GM12801 (cell line): ENCODE data around the gene LRCH4.

ENCODE experiments used
- CTCF ChIP-seq: IDR thresholded peaks from one replicate; pipeline ENCODE4 v1.5.1; 2011; ENCODE audit warnings: control low read depth; ENCODE audit not compliant: insufficient read length; ENCODE audit errors: extremely low read depth

The LRCH4 gene

DNA sequence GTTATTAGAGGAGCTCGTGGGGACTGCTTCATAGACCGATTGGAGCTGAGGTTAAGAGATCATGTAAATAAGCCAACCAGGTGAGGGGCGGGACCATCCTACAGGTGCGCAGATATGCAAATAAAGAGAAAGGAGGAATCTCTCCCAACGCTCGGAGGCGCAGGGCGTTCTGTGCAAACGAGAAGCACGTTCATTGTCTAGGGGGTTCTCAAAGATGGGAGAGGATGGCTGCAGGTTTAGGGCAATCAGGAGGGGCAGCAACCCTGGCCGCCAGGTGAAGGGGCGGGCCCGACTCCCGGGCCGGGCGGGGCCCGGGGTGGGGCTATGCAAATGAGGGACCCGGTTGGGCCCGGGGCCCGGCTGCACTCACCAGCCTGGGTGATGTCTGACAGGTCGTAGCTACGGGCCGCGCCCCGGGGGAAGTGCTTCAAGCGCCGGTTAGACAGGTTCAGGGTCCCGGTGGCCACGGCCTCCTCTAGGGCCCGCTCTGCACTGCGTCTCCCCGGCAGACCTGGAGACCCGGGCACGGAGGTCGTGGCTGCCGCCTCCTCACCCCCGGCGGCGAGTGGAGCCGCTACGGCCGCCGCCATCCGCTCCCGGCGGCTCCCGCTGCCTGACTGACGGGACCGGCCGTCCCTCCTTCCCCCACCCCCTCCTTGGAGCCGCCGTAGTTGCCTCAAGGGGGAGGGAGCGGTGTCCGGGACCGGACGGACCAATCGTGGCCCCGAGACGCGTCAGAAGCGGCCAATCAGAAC, at the start of gene LRCH4:
TSS of gene LRCH4 (minus strand) at position 619 of the 755 bp plus-strand sequence. CDS start at position 590, 29 bp downstream.
- no peak for TF ChIP-seq CTCF

DNA sequence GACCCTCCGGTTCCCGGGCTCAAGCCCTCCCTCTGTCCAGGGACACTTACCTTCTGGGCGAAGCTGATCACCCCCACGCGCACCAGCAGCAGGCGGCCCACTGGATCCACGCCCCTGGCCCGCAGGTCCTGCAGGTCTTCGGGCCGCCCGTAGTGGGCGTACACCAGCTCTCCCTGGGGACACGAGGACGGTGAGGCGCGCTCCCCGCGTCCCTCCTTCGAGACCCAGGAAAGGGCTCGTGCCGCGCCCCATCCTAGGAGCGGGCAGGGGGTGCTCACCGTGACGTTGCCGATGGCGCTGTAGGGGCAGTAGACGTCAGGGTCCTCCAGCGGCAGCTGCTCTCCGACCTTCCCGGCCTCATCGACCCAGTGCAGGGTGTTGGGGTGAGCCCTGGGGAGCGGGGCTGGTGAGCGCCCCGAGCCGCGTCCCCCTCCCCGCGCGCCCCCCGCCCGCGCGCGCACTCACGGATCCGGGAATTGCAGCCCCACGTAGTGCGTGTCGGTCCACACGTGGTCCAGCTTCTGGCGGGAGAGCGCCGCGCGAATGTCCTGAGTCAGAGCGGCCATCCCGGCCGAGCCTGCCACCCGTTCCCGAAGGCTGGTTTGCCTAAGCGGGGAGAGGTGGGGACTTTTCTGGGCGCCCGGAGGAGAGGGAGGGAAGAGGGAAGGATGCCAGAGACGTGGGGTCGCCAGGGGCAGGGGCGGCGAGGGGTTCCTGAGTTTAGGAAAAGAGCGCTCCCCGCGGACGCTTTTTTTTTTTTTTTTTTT, 47.2 kb upstream of the LRCH4 start:
- TF ChIP-seq CTCF, result no peak

DNA sequence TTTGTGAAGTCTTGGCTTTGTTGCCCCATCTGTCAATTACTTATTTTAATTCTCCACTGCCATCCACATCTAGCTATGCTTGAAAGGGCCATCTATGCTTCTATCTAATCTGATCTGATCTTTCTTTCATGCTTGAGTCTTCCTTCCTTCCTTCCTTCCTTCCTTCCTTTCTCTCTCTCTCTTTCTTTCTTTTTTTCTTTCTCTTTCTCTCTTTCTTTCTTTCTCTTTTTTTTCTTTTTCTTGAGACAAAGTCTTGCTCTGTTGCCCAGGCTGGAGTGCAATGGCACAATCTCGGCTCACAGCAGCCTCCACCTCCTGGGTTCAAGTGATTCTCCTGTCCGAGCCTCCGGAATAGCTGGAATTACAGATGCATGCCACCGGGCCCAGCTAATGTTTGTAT, 44.1 kb upstream of the LRCH4 start:
- TF ChIP-seq CTCF, result no peak

GRCh38 chr7:100629117-100629716, 43.3 kb upstream of the LRCH4 start:
- TF ChIP-seq CTCF, result no peak

DNA sequence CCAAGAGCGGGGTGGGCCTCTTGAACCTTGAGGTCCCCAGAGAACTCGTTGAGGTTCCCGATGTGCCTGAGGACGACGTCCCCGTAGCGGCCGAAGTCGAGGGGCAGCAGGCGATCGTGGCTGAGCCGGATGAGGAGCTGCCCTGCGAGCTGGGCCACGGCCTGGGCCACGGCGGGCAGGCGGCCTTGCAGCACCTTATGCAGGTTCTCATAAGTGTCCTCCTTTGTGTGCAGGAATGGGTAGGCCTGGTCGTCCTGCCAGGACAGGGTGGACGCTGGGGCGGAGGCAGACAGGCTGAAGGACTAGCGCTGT, 41.3 kb upstream of the LRCH4 start:
- no peak for TF ChIP-seq CTCF

DNA sequence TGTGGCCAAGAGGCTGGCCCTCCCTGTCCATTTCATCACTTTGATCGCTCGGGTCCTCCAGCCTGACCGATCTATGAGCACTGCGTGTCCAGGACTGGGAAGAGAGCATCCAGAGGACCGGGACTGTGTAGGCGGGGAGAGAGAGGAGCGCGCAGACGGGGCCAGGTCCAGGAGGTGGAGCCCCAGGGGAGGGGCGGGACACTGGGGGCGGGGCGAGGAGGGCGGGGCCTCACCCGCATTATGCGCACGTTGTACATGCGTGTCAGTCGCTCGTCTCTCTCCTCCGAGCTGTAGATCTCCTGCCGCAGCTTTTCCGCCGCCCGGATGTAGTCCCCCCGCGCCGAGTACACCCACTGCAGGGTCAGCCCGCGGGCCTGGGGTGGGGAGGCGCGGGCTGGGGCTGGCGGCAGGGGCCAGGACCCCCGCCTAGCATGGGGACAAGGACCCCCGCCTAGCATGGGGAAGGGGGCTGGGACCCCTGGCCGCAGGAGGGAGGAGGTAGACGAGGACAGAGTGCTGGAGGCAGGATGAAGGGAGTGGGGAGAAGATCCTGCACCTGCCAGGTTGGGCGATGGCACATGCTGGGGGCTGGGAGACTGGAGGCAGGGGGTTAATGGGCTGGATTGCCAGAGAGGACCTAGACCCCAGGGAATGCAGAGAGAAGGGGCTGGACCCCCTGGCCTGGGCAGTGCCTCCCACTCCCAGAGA, 40.8 kb upstream of the LRCH4 start:
- no peak for TF ChIP-seq CTCF

- no peak for TF ChIP-seq CTCF
Measured at GRCh38 chr7:100626055-100626454, 40.1 kb upstream of the LRCH4 start.
